ENCODE measurements around the gene ASIC5.
"Not testable (repeated sequence)": the region's sequence is repeated elsewhere in the genome, so short reads cannot be mapped to it uniquely, and the experiment has no call there.

Gene ASIC5

DNA sequence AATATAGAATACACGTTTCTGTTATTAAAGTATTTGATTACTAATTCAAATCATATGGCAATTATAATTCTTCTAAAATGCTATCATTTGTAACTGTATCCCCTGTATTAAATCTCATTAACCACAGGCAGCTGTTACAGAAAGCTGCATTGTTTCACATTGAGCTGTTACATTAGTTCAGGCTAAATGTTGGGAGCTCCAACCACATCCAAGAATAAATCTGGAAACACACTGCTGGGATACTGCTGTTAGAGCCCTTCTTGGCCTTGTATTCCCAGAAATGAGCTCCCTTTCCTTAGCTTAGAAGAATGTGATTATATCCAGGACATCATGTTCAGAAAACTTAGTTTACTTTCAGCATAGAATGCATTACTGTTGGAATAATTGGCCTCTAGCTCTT is 59.1 kb downstream of the ASIC5 start:
- no peak overlapping the region for H3K4me3 ChIP-seq (replicated peaks; ENCODE audit: low read depth, low read length)
- TF ChIP-seq, protein P1, sequence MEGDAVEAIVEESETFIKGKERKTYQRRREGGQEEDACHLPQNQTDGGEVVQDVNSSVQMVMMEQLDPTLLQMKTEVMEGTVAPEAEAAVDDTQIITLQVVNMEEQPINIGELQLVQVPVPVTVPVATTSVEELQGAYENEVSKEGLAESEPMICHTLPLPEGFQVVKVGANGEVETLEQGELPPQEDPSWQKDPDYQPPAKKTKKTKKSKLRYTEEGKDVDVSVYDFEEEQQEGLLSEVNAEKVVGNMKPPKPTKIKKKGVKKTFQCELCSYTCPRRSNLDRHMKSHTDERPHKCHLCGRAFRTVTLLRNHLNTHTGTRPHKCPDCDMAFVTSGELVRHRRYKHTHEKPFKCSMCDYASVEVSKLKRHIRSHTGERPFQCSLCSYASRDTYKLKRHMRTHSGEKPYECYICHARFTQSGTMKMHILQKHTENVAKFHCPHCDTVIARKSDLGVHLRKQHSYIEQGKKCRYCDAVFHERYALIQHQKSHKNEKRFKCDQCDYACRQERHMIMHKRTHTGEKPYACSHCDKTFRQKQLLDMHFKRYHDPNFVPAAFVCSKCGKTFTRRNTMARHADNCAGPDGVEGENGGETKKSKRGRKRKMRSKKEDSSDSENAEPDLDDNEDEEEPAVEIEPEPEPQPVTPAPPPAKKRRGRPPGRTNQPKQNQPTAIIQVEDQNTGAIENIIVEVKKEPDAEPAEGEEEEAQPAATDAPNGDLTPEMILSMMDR (IDR thresholded peaks at IDR 0.05; ENCODE audit: low read length, missing control alignments): no peak
- peak; percentile 23 for DNase-seq (ENCODE audit: low read depth)

GRCh38 chr4:155805016-155805415 is 61.1 kb downstream of the ASIC5 start:
- DNase-seq (ENCODE audit: low read depth): peak; percentile 48
- TF ChIP-seq, protein P1 (IDR thresholded peaks at IDR 0.05; ENCODE audit: low read length, missing control alignments): no peak
- no peak overlapping the region for H3K4me3 ChIP-seq (replicated peaks; ENCODE audit: low read depth, low read length)

GRCh38 chr4:155802190-155802959 is 63.7 kb downstream of the ASIC5 start:
- no peak overlapping the region for H3K4me3 ChIP-seq (replicated peaks; ENCODE audit: low read depth, low read length)
- DNase-seq (ENCODE audit: low read depth): no peak
- TF ChIP-seq, protein P1 (IDR thresholded peaks at IDR 0.05; ENCODE audit: low read length, missing control alignments): no peak

- no peak overlapping the region for H3K4me3 ChIP-seq (replicated peaks; ENCODE audit: low read depth, low read length)
- no peak for DNase-seq (ENCODE audit: low read depth)
- TF ChIP-seq, protein P1 (IDR thresholded peaks at IDR 0.05; ENCODE audit: low read length, missing control alignments): no peak
Observed at GRCh38 chr4:155800685-155801343, 65.3 kb downstream of the ASIC5 start.

- TF ChIP-seq, protein P1 (IDR thresholded peaks at IDR 0.05; ENCODE audit: low read length, missing control alignments): no peak
- H3K4me3 ChIP-seq (replicated peaks; ENCODE audit: low read depth, low read length): no peak overlapping the region
- no peak for DNase-seq (ENCODE audit: low read depth)
Observed at GRCh38 chr4:155799794-155800123, 66.3 kb downstream of the ASIC5 start.

DNA sequence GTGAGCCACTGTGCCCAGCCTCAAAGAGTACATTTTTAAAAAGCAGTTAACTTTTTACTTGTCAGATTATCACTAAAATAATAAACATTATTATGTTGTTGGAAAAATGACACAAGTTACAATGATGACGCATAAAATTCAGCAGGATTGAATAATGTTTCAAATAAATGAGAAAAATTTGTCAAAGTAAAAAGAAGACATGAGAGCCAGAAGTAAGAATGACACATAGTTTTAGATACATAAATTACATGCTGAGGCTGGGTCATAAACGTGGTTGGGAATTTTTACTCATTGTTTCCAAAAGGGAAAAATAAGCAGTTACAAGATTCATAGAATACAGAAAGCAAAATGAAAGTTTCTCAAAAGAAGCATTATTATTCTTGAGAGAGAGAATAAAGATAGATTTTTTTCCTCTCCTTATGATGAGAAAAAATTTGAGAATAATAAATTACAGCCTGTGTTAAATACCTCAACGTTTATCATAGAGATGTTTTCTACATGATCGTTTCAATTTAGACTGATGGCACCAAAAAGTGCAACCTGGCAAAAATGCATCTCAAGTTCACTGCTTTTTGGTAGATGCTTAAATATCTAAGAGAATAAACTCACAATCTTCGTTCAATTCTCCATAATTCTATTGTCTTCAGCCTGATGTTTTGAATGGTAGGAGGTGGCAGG is 66.8 kb downstream of the ASIC5 start:
- no peak for DNase-seq (ENCODE audit: low read depth)
- TF ChIP-seq, protein P1 (IDR thresholded peaks at IDR 0.05; ENCODE audit: low read length, missing control alignments): no peak
- H3K4me3 ChIP-seq (replicated peaks; ENCODE audit: low read depth, low read length): no peak overlapping the region

- not testable (repeated sequence) for H3K4me3 ChIP-seq (replicated peaks; ENCODE audit: low read depth, low read length); DNase-seq (ENCODE audit: low read depth)
Observed at GRCh38 chr4:155797581-155797980, 68.5 kb downstream of the ASIC5 start.
